ENCODE data around the gene UBALD1.

The UBALD1 gene

DNA sequence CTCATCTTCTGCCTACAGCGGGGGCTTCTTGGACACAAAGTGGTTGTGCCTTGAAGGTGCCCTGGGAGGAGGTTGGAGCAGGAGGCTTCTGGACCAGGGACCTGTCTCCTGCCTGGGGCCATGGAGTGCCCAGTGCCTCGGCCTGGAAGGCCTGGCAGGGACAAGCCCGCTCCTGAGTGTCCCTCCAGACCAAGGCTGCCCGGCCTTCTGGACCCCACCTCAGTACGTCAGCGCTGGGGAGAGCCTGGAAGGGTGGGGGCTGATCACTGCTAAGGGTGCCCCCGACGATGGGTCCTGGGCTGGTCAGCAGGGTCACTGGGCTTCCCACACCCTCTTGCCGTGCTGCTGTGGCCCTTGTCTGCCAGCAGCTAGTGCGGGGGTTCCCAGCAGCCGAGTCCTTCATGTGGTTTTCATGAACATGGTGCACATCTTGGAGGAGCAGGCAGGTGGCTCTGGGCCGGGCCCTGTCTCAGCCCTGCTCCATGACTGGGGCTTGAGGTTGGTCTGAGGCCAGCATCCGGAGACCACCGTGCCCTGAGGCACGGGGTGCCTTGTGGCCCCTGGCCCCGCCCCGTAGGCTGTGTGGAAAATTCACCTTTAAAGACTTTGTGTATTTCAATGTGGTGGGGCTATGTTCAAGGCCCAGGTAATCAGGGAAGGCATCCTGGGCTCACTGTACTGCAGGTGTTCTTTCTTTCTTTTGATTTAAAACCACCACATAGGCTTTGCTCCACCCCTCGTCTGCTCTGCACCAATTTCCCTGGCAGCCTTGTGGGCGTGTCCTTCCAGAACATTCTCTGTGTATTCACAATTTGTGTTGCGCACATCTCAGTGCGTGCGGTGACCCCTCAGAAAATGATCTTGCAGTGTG is 32.3 kb upstream of the UBALD1 start:
- DNase-seq (ENCODE audit: low read depth) = no peak

DNA sequence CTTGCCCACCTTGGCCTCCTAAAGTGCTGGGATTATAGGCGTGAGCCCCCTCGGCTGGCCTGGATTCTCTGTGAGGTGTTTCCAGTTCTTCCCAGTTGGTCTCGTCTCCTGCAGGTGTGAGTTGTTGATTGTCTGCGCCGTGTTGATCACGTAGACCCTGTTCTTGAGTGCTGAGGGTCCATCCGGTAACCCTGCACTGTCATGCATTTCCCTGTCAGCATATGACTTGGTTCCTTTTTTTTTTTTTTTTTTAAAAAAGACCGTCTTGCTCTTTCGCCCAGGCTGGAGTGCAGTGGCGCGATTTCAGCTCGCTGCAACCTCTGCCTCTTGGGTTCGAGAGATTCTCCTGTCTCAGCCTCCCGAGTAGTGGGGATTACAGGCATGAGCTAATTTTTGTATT is 27.2 kb upstream of the UBALD1 start:
- DNase-seq (ENCODE audit: low read depth) = no peak

DNA sequence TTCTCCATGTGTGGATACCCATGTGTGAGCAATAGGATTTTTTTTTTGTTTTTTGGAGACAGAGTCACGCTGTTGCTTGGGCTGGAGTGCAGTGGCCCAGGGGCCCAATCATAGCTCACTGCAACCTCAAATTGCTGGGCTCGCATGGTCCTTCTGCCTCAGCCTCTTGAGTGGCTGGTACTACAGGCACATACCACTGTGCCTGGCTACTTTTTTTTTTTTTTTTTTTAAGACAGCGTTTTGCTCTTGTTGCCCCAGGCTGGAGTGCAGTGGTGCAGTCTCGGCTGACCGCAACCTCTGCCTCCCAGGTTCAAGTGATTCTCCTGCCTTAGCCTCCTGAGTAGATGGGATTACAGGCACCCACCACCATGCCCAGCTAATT is 26.6 kb upstream of the UBALD1 start:
- no peak for DNase-seq (ENCODE audit: low read depth)

DNA sequence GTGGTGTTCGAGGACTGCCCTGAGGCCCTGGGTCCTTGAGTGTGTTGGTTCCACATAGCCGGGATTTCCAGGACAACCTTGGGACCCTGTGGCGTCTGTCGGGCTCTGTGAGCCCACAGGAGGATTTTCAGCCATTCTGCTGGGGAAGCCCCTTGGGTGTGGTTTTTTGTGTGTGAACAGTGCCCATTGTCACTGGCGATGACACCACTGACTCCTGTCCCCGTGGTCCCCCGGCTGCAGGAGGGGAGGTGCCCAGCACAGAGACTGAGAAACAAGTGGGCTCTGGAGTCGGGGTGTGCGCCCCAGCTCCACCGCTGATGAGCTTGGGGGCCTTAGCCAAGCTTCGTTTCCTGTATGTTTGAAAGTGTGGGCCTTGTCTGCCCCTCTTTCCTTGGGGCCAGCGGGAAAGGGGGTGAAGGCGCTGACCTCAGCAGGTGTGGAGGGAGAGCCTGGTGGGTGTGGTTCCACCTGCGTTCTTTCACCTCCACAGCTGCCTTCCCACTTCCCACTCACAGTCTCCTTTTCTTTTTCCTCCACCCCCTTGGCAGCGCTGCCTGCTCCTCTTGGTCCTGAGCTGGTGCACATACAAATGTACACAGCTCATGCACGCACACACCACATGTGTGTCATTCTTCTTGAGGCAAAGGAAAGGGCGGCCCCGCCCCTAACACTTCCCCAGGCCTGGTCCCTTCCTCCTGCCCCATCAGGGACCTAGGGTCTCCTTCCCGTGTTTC is 26.1 kb upstream of the UBALD1 start:
- DNase-seq (ENCODE audit: low read depth) = no peak

DNA sequence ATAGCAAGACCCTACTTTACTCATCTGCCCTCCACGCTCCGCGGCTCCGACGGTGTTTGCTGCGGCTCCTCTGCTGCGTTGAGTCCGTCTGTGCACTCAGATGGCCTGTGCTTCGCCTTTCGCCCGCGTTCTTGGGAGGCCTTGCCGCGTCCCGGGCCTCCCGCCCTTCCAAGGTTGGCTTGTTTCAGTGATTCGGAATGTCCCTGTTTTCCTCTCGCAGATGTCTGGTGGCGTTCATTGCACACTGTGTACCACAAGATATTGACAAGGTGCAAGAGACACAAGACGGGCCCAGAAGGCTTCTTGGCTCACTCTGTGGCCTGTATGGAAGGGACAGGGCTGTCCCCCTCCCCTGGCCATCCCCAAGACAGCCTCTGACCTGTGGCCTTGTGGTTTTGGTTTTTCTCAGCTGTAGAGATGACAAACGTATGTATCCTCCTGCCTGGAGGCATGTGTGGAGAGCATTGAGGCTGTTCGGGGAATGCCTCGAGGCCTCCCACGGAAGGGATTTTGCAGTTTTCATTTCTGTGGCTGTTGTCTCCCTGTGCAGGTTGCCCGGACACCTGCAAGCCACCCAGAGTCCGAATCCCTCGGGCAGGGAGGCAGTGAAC is 25.3 kb upstream of the UBALD1 start:
- DNase-seq (ENCODE audit: low read depth) = no peak

DNA sequence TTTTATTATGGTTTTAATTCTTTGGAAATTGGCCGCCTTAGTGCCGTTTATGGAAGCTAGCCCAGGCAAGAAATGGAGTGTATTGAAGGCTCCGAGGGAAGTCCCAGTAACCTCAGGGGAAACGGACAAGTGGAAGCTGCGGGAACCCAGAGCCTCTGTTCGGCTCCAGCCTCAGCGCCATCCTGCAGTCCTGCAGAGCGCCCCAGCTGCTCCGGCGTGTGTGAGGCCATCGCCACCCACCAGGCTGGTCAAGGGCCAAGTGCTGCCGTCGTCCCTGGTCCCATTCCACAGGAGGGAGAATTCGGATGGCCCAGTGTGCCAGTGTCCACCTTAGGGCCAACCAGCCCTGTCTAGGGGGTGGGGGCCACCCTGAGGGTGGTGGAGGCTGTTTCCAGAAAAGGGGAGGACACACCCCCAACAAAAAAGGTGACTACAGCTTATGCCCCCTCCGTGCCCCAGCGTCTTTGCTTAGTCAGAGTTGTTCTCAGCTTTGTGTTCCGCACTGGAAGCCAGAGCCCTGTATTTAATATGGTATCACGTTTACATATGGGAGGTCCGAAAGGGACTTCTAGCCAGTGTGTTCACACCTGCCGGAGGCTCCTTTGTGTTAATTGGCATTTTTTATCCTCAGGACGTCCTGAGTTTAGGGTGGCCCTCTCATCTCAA is 22.9 kb upstream of the UBALD1 start:
- DNase-seq (ENCODE audit: low read depth) = no peak

DNA sequence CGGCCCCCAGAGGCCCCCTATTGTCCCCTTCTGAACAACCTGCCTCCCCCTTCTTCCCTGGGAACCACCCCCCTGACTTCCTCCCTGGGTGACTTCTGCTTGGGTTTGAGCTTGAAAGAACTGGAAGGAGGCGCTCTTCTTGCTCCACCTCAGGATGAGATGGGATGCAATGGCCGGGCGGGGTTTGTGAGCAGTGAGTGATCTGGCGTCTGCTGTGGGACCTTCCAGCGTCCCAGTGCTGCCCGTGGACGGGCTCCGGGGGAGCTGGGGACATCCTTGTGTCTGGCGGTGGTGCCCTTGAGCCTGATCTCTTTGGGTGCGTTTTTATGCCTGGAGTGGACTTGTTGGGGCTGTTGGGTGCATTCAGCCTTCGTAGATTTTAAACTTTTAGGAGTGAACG is 21.5 kb upstream of the UBALD1 start:
- no peak for DNase-seq (ENCODE audit: low read depth)

DNA sequence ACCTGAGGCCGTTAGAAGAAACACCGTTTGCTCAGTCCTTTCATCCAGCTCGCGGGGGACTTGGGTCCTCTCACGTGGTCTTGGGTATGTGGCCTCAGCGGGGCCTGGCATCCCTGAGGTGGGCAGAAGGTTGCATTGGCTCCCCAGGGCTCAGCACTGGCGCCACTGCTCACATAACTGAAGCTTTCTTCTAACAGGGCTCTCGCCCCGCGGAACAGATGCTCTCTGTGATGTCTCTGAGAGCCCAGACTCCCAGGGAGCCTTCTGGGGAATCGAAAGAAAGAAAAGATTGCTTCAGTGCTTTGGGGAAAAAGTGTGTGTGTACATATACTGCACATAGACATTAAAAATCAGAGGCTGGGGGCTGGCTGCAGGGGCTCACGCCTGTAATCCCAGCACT is 20.1 kb upstream of the UBALD1 start:
- DNase-seq (ENCODE audit: low read depth) = no peak

DNA sequence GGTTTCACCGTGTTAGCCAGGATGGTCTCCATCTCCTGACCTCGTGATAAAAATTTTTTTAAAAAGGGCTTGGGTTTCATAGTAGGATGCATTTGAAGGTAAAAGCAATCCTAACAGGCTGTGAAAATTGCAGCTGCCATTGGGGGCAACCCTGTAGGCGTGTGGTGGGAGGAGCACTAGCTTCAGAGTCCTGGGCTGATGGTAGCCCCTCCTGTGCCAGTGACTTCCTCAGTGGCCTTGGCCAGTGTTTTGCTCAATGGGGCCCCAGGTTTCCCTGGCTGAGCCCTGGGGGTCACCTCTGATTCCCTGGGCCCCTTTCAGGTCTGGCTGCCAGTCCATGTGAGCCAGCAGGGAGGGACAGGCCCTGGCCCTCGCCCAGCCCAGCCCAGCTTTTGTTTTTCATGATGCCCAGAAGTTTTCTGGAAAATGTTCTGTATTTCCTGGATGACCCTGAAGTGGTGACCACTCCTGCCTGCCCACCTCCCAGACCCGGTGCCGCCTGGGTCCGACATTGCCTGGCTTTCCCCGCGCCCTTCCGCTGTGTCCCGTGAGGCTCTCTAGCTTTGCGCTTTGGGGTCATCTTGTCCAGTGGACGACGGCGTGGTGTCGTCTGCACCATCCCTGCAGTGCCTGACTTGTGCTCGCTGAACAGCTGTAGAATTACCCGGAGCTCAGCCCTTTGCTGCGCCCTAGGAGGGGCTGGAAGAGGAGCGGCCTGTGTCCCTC is 19.4 kb upstream of the UBALD1 start:
- no peak for DNase-seq (ENCODE audit: low read depth)

DNA sequence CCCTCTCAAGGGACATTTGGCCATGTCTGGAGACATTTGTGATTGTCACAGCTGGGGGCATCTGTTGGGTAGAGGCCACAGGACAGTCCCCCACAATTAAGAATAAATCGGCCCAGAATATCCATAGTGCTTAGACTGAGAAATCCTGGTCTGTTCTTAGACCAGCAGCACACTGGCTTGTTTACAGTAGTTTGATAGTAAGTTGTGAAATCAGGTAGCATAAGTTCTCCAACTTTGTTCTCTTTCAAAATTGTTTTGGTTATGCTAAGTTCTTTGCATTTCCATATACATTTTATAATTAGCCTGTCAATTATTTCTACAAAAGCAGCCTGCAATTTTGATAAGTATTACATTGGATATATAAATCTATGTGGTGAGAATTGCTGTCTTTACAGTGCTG is 16.8 kb upstream of the UBALD1 start:
- DNase-seq (ENCODE audit: low read depth) = no peak

DNA sequence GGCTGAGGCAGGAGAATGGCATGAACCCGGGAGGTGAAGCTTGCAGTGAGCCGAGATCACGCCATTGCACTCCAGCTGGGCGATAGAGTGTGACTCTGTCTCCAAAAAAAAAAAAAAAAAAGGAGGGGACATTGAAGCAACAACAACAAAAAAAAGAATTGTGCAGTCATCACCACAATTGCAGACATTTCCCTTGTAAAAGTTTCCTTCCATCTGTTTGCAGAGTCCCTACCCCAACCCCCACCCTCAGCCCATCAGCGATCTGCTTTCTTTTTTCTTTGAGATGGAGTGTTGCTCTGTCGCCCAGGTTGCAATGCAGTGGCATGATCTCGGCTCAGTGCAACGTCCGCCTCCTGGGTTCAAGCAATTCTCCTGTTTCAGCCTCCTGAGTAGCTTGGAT is 13.6 kb upstream of the UBALD1 start:
- no peak for DNase-seq (ENCODE audit: low read depth)

DNA sequence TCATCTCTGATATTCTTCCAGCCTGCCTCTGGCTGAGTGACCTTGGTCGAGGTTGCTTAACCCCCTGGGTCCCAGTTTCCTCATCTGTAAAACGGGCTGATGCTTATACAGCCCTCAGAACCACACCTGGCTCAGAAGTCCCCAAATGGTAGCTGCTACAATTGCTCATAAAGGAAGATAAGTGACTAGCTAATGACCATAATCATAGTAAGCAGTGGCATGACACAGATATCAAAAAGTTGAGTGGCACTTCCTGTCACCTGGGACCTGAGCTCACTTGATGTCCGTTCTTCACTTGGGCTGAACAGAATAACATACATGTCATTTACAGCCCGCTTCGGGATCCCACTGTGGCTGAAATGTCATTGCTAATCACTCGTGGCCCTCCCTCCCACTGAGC is 11.7 kb upstream of the UBALD1 start:
- DNase-seq (ENCODE audit: low read depth) = no peak

DNA sequence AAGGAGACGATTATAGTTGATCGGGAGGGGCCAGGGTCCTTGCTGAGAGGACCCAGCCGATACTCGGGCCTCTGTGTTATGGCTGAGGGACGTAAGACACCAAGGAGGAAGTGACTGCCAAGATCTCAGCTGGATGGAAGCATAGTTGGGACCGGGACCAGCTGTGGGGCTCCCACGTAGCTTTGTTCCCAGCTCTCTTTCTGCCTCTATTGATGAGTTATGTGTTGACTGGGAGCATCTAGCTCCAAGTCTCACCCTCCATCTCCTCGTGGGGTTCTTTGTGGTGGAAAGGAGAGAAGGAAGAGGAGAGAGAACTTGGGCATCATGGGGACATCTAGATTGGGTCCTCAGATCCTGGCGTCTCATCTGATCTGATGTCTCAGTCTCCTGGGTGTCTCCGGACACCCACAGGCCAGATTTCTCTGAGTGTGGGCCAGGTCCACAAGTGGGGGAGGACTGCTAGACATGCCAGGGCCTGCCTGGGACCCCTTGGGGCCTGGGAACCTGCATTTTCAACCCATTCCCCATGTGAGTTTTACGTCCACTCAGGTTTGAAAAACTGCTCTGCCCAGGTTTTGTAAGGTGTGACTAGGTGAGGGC is 11.0 kb upstream of the UBALD1 start:
- DNase-seq (ENCODE audit: low read depth) = no peak

DNA sequence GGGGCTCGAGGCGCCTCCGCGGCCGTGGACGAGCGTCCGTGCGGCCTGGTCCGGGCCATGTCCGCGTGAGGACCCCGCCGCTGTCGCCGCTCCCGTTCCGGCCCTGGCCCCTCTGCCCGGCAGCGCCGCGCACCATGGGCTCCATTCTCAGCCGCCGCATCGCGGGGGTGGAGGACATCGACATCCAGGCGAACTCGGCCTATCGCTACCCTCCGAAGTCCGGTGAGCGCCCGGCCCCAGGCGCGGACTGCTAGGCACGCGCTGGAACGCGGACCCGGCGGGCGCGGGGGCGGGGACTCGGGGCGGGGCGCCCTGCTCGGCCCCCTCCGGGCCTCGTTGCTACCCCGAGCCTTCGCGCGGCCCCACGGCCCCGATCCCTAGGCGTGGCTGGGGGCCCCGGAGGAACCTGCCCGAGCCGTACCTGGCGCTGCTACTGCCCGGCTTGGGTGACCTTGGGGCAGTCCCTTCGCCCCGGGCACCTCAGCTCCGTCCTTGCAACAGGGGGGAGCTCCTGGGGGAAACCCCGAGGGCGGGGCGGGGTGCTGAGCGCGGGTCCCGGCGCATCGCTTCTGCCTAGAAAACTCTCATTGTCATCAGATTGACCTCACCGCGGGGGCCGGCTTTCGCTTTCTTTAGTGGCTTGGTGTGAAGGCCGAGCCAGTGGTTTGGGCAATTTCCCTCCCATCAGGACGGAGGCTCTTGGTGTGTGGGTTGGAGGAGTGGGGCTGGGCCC is 10.3 kb upstream of the UBALD1 start:
- DNase-seq (ENCODE audit: low read depth) = no peak

DNA sequence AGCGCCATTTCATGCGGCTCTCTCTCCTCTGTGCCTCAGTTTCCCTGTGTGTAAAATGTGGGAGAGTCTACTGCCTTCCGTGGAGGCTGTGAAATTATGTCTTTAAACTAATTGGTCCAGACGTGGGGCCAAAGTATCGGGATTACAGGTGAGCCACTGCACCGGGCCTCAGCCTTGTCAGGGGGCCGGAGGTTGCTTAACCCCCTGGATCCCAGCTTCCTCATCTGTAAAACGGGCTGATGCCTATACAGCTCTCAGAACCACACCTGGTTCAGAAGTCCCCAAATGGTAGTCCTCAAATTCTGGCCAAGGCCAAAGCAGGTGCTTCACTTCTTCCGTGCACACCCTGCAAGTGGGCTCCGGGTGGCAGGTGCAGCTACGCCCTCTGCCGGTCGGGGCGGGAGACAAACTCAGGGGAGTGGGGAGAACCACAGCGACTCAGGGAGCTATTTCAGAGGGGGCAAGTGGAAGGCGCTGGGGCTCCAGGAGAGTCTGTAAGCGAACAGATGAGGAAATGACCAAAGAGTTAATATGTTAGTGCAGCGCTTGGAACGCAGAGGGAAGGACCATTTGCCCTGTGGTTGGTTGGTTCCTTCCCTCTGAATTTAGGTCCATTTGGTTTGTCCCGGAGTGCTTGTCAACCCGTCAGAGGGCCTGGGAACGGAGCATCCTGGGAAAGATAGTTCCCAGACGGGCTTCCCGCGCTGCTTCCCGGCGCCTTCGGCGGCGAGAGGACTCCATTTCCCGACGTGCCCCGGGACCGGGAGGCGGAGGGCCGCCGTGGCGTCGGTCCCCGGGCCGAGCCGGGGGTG is 9.5 kb upstream of the UBALD1 start, which contains the start of gene MGRN1:
Gene MGRN1, plus strand, starts transcription at position 812 of the 812 bp plus-strand sequence. CDS start 135 bp downstream, outside the sequence.
- peak; percentile 91 for DNase-seq (ENCODE audit: low read depth)

DNA sequence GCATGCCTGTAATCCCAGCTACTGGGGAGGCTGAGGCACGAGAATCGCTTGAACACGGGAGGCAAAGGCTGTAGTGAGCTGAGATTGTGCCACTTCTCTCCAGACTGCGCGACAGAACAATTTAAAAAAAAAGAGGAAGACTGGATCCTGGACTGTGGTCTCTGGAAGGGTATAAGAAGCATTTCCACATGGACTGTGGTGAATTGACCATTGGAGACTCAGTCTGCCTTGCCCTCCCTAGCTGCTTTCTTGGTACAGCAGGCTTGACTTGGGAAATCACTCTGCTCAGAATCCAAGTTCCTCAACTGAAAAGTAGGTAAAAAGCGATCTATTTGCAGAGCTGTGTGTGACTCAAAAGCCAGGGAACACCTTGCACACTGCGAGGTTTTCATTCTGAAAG is 8.9 kb upstream of the UBALD1 start:
- DNase-seq (ENCODE audit: low read depth) = no peak

DNA sequence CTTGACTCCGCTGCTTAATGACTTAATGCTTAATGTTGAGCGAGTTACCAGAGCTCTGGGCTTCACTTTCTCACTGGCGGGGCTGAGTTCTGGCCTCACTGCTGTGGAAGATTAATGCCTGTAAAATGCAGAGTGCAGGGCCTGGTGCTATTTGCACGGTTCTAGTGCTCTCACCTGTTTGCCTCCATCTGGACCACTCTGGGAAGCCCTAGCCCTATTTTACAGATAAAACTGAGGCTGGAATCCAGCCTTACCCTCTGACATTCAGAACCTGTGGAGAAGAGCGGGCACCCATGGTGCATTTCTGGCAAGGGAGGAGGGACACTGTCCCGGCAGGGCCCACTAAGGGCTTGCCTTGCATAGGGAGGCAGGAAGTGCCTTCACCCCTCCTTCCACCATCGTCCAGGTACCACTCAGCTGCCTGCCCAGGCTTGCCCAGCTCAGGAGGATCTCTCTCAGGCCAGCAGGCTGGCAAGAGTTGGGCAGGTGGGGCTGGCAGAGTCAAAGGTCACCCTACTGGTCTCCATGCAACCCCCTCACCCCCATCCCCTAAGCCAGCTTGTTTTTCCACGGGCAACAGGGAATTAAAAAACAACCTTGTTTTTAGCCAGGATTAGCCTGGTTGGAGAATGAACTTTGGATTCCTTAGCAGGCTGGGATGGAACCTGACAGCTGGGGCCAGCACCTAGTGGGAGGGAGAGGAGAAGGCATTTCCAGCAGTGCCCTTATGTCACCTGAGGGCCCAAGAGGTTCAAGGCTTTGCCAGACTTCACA is 4.1 kb upstream of the UBALD1 start:
- DNase-seq (ENCODE audit: low read depth) = no peak

DNA sequence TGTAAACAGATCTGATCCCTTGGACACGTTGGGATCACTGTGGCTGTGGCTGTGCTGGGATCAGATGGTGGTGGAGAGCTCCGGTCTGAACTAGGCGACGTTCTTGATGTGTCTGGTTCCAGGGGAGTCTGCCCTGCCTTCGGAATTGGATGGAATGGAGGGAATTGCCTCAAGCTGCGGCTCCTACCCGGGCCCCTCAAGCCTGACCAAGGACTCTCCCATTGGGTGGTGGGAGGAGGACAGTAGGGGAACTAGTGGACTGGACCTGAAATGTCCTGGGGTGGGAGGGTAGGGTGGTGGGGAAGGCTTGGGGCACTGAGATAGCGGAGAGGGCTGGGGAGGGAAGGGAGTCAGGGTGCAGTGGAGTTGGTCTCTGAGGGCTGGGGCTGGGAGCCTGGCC is 3.2 kb upstream of the UBALD1 start:
- DNase-seq (ENCODE audit: low read depth) = no peak

All from HS-27A (cell line).